Caco-2 (cell line): ENCODE data around the gene NEURL4. TPM values are rescaled to one million over a fixed set of nuclear protein-coding genes. Genes with fewer than 3 reads are reported as not detected.

Experiments
- BruUV-seq: library from RNA; stranded (reverse); fragments of 400-500 nt; replicated peaks from 2 replicates; lab custom pipeline; 2021; lab: Mats Ljungman, UMichigan
- CTCF ChIA-PET: fragments of 300-600 bp; sonication (Branson Sonifier 250); formaldehyde crosslinking; loops from one replicate; lab custom pipeline; 2022; ENCODE audit warnings: antibody characterized with exemption; lab: Charles Lee
- POLR2A ChIA-PET: fragments of 300-600 bp; sonication (Branson Sonifier 250); formaldehyde crosslinking; loops from one replicate; lab custom pipeline; 2022; ENCODE audit warnings: antibody characterized with exemption; lab: Charles Lee
- DNase-seq, 2 experiments: peaks; one replicate each; pipeline versions ENCODE4 v3.0.0 to v3.0.0-alpha.2; 2020 to 2022
- H3K27me3 ChIP-seq: replicated peaks from 2 replicates; pipeline ENCODE4 v1.6.0; 2011; ENCODE audit warnings: low read length; ENCODE audit not compliant: control insufficient read depth, insufficient read depth
- H3K36me3 ChIP-seq: 2 replicates; pipeline ENCODE4 v1.5.1; 2011; ENCODE audit warnings: low read length; ENCODE audit not compliant: control insufficient read depth, insufficient read depth
- H3K4me1 ChIP-seq: fragments of 250-450 bp; sonication (Bioruptor Pico); 2 replicates; pipeline ENCODE4 v1.5.1; 2020; ENCODE audit warnings: mild to moderate bottlenecking
- H3K4me3 ChIP-seq: 2 replicates; pipeline ENCODE4 v1.5.1; 2011; ENCODE audit warnings: low read depth, mild to moderate bottlenecking, control low read depth, low read length
- H3K9me3 ChIP-seq: fragments of 250-450 bp; sonication (Bioruptor Pico); 2 replicates; pipeline ENCODE4 v1.5.1; 2020; ENCODE audit warnings: mild to moderate bottlenecking, moderate library complexity
- H3K27ac Mint-ChIP-seq: one replicate; pipeline ENCODE4 v1.8.0; 2022; ENCODE audit warnings: mixed read lengths; ENCODE audit not compliant: unreplicated experiment
- H3K27me3 Mint-ChIP-seq: one replicate; pipeline ENCODE4 v1.8.0; 2022; ENCODE audit warnings: mixed read lengths; ENCODE audit not compliant: insufficient read depth, unreplicated experiment
- H3K36me3 Mint-ChIP-seq: one replicate; pipeline ENCODE4 v1.8.0; 2022; ENCODE audit warnings: mild to moderate bottlenecking, mixed read lengths; ENCODE audit not compliant: insufficient read depth, unreplicated experiment
- H3K4me1 Mint-ChIP-seq: one replicate; pipeline ENCODE4 v1.8.0; 2022; ENCODE audit warnings: low read depth, mixed read lengths; ENCODE audit not compliant: unreplicated experiment
- H3K4me3 Mint-ChIP-seq: one replicate; pipeline ENCODE4 v1.8.0; 2022; ENCODE audit warnings: mild to moderate bottlenecking, moderate library complexity, mixed read lengths; ENCODE audit not compliant: unreplicated experiment
- H3K9me3 Mint-ChIP-seq: one replicate; pipeline ENCODE4 v1.8.0; 2022; ENCODE audit warnings: mixed read lengths; ENCODE audit not compliant: unreplicated experiment
- CTCF ChIP-seq, 2 experiments: fragments of 200-600 bp in 1 of 2; IDR thresholded peaks; 1 replicate in 1 of 2; 2 replicates in 1 of 2; pipeline versions ENCODE4 v1.5.1 to v1.8.0; 2011 to 2022; ENCODE audit warnings: antibody characterized with exemption in 1 of 2, control low read depth in 1 of 2, inconsistent platforms in 1 of 2, low read depth in 1 of 2, low read length in 1 of 2, mild to moderate bottlenecking in 1 of 2, moderate library complexity in 1 of 2; ENCODE audit not compliant: insufficient read depth in 1 of 2, severe bottlenecking in 1 of 2, unreplicated experiment in 1 of 2
- intact Hi-C: fragments of 100-400 bp; cut with micrococcal nuclease; formaldehyde crosslinking; loops from one replicate; pipeline ENCODE4 v1.10.0; 2022; ENCODE audit not compliant: unreplicated experiment
- total RNA-seq: library from RNA; stranded (reverse); gene quantifications from 2 replicates; pipeline ENCODE4 v1.2.3, GENCODE V29; 2022

Gene NEURL4
- total RNA-seq, 1 experiment from 2014 or later: 31.1 TPM

GRCh38 chr17:7289256-7290032 is 39.7 kb downstream of the NEURL4 start:
- no peak overlapping the region for H3K4me3 Mint-ChIP-seq
- no peaks in the 10 kb centered on the region for H3K9me3 Mint-ChIP-seq
- TF ChIP-seq CTCF (IDR thresholded peaks at IDR 0.05; ENCODE audit: insufficient read depth in 1 of 2, low read depth in 1 of 2, low read length in 1 of 2, severe bottlenecking in 1 of 2, unreplicated experiment in 1 of 2): no peak
- BruUV-seq: no TSS peak
- Histone ChIP-seq H3K4me1 (0 out of 2 replicates have a peak, but pooled peaks cover 3% of the 10 kb centered on the region), H3K27me3 (no peaks in the 10 kb centered on the region), H3K36me3 (no peaks in the 10 kb centered on the region; the same call in 1 of the 2 replicates), H3K4me3 (no peak overlapping the region), H3K9me3 (no peaks in the 10 kb centered on the region)
- no peaks in the 10 kb centered on the region for H3K27me3 Mint-ChIP-seq
- ChIA-PET CTCF (no interaction called here), POLR2A (no interaction called here)
- no peaks in the 10 kb centered on the region for H3K36me3 Mint-ChIP-seq
- peaks cover 6% of the 10 kb centered on the region for H3K4me1 Mint-ChIP-seq
- DNase-seq: no peak
- intact Hi-C loops: no loop called here
- no peak overlapping the region for H3K27ac Mint-ChIP-seq

GRCh38 chr17:7285679-7286078 is 43.5 kb downstream of the NEURL4 start:
- no peaks in the 10 kb centered on the region; the same call in 1 of the 2 replicates for H3K4me1 ChIP-seq
- TF ChIP-seq CTCF (IDR thresholded peaks at IDR 0.05; ENCODE audit: insufficient read depth in 1 of 2, low read depth in 1 of 2, low read length in 1 of 2, severe bottlenecking in 1 of 2, unreplicated experiment in 1 of 2): no peak
- intact Hi-C loops: no loop called here
- no peaks in the 10 kb centered on the region for H3K36me3 ChIP-seq
- H3K36me3 Mint-ChIP-seq: peaks cover 5% of the 10 kb centered on the region
- no peaks in the 10 kb centered on the region for H3K4me1 Mint-ChIP-seq
- BruUV-seq: no TSS peak
- no peak overlapping the region for H3K27ac Mint-ChIP-seq
- no peaks in the 10 kb centered on the region for H3K9me3 ChIP-seq
- H3K4me3 ChIP-seq: no peak overlapping the region
- H3K27me3 ChIP-seq: no peaks in the 10 kb centered on the region
- no peaks in the 10 kb centered on the region for H3K9me3 Mint-ChIP-seq
- CTCF ChIA-PET: no interaction called here
- POLR2A ChIA-PET: no interaction called here
- no peaks in the 10 kb centered on the region for H3K27me3 Mint-ChIP-seq
- DNase-seq: no peak
- H3K4me3 Mint-ChIP-seq: no peak overlapping the region

DNA sequence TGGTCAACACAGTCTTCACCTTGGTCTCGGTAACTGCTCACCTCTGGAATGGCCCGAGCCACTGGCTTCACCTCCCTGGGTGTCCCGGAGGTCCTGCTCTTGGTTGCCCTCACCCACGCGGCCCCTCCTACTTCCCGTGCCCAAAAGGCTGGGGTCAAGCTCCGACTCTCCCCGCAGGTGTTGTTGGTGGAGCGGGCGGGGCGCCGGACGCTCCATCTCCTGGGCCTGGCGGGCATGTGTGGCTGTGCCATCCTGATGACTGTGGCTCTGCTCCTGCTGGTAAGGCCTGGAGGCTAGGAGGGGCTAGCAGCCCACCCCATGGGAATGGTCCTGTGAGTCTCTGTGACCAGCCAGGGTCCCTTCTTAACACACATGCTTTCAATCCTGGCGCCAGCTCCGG is 44.2 kb downstream of the NEURL4 start:
- no TSS peak for BruUV-seq
- no peak overlapping the region for H3K4me3 ChIP-seq
- TF ChIP-seq CTCF (IDR thresholded peaks at IDR 0.05; ENCODE audit: insufficient read depth in 1 of 2, low read depth in 1 of 2, low read length in 1 of 2, severe bottlenecking in 1 of 2, unreplicated experiment in 1 of 2): no peak
- peaks cover 5% of the 10 kb centered on the region for H3K36me3 Mint-ChIP-seq
- H3K27me3 ChIP-seq: no peaks in the 10 kb centered on the region
- ChIA-PET CTCF (no interaction called here), POLR2A (no interaction called here)
- H3K36me3 ChIP-seq: no peaks in the 10 kb centered on the region
- intact Hi-C loops: no loop called here
- DNase-seq: no peak
- no peaks in the 10 kb centered on the region for H3K9me3 Mint-ChIP-seq
- no peaks in the 10 kb centered on the region for H3K27me3 Mint-ChIP-seq
- H3K9me3 ChIP-seq: no peaks in the 10 kb centered on the region
- no peak overlapping the region for H3K27ac Mint-ChIP-seq
- H3K4me1 Mint-ChIP-seq: peaks cover 7% of the 10 kb centered on the region
- peaks cover 3% of the 10 kb centered on the region; the same call in 1 of the 2 replicates for H3K4me1 ChIP-seq
- H3K4me3 Mint-ChIP-seq: no peak overlapping the region
